ENCODE results near the gene PLK3.

- TF ChIP-seq CTCF (IDR thresholded peaks at IDR 0.05): no peak
- no peak for TF ChIP-seq ZFX (IDR thresholded peaks at IDR 0.05; ENCODE audit: borderline replicate concordance)
These were observed 39.4 kb downstream of the PLK3 start for GRCh38 chr1:44839576-44839975.
